Mesendoderm (in vitro differentiated cells): ENCODE data around the gene CLIC6.

Experiments
- DNase-seq: peaks from one replicate; pipeline ENCODE4 v3.0.0; 2013
- H2AK5ac ChIP-seq: 2 replicates; pipeline ENCODE4 v1.6.1; 2013; ENCODE audit warnings: low read length, inconsistent platforms
- H2BK120ac ChIP-seq: 2 replicates; pipeline ENCODE4 v1.6.1; 2013; ENCODE audit warnings: low read depth, mild to moderate bottlenecking, low read length, moderate library complexity, mixed read lengths
- H2BK15ac ChIP-seq: replicated peaks from 2 replicates; pipeline ENCODE4 v1.6.1; 2013; ENCODE audit warnings: low read depth, mild to moderate bottlenecking, moderate library complexity
- H2BK5ac ChIP-seq: 2 replicates; pipeline ENCODE4 v1.6.1; 2013; ENCODE audit warnings: low read length, inconsistent platforms
- H3K18ac ChIP-seq: 2 replicates; pipeline ENCODE4 v1.6.1; 2013; ENCODE audit warnings: mild to moderate bottlenecking, low read length, mixed read lengths
- H3K23ac ChIP-seq: one replicate; pipeline ENCODE4 v1.6.1; 2013; ENCODE audit warnings: low read length
- H3K27ac ChIP-seq: 2 replicates; pipeline ENCODE4 v1.5.1; 2013; ENCODE audit warnings: low read depth, mild to moderate bottlenecking, inconsistent platforms, low read length, moderate library complexity
- H3K27me3 ChIP-seq: 2 replicates; pipeline ENCODE4 v1.6.1; 2013; ENCODE audit warnings: low read length, control low read depth, mild to moderate bottlenecking, inconsistent platforms; ENCODE audit not compliant: insufficient read depth, poor library complexity
- H3K36me3 ChIP-seq: 2 replicates; pipeline ENCODE4 v1.6.1; 2013; ENCODE audit warnings: low read length, inconsistent platforms; ENCODE audit not compliant: control insufficient read depth, insufficient read depth
- H3K4ac ChIP-seq: one replicate; pipeline ENCODE4 v1.6.1; 2013; ENCODE audit warnings: low read depth, mild to moderate bottlenecking, low read length, moderate library complexity
- H3K4me1 ChIP-seq: 2 replicates; pipeline ENCODE4 v1.6.1; 2013; ENCODE audit warnings: low read depth, low read length, inconsistent platforms; ENCODE audit not compliant: control insufficient read depth
- H3K4me2 ChIP-seq: 2 replicates; pipeline ENCODE4 v1.6.1; 2013; ENCODE audit warnings: low read length
- H3K4me3 ChIP-seq: 2 replicates; pipeline ENCODE4 v1.5.1; 2013; ENCODE audit warnings: mild to moderate bottlenecking, low read length
- H3K56ac ChIP-seq: one replicate; pipeline ENCODE4 v1.6.1; 2013; ENCODE audit warnings: low read length
- H3K79me1 ChIP-seq: 2 replicates; pipeline ENCODE4 v1.6.1; 2013; ENCODE audit warnings: low read length, inconsistent platforms
- H3K79me2 ChIP-seq: 2 replicates; pipeline ENCODE4 v1.6.1; 2013; ENCODE audit warnings: mild to moderate bottlenecking, low read length; ENCODE audit not compliant: control insufficient read depth, insufficient read depth
- H3K9ac ChIP-seq: 2 replicates; pipeline ENCODE4 v1.6.1; 2013; ENCODE audit warnings: low read length, inconsistent platforms
- H4K5ac ChIP-seq: one replicate; pipeline ENCODE4 v1.6.1; 2013; ENCODE audit warnings: low read length
- H4K8ac ChIP-seq: one replicate; pipeline ENCODE4 v1.6.1; 2013; ENCODE audit warnings: low read depth, mild to moderate bottlenecking, control low read depth, low read length, moderate library complexity
- WGBS: extraction: QIAGEN DNeasy Blood & Tissue Kit; methylation state at CpG from one replicate; pipeline ENCODE4 v1.1.7; 2013; ENCODE audit warnings: low lambda C conversion rate, missing lambda C conversion rate; ENCODE audit not compliant: insufficient coverage; ENCODE audit errors: extremely low coverage; 5-methylcytosine and 5-hydroxymethylcytosine counted together

The CLIC6 gene

DNA sequence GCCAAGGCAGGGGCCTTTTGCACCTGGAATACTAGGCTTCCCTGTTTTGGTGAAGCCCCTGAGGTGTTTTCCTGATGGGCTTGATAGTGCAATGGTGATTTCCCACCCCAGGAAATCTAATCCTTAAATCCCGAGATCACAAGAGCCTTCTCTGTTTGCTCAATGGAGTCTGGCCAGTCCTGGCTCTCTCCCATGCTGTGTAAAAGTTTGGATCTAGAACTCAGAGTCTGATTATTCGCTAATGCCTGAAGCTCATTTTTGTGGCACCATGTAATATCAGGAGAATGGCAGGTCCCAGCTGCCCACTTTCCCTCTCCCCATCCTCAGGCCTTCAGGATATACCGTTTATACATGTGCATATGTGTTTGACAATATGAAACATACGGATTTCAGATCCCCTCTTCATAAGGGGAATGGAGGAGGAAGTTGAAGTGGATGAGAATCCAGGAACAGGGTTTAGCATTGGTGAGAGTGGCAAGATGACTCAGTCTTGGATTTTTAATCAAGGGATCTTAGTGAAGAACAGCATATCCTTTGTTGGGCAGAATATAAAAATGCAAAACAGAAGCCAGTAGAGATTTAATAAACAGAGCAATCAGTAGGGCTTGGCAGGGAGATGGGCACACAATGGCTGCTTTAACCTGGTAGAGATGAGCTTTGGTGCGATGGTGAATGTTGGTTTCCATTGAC is 62.1 kb downstream of the CLIC6 start:
- Histone ChIP-seq H2BK120ac (no peak overlapping the region), H2BK5ac (no peak overlapping the region), H2AK5ac (no peak overlapping the region), H3K4me1 (no peaks in the 10 kb centered on the region), H3K23ac (no peak overlapping the region), H2BK15ac (no peak overlapping the region), H3K79me2 (no peaks in the 10 kb centered on the region), H3K56ac (no peak overlapping the region), H3K4me3 (no peak overlapping the region), H3K18ac (no peak overlapping the region), H4K5ac (no peak overlapping the region), H4K8ac (no peak overlapping the region), H3K4me2 (no peak overlapping the region), H3K9ac (no peak overlapping the region), H3K36me3 (no peaks in the 10 kb centered on the region), H3K27me3 (no peaks in the 10 kb centered on the region), H3K79me1 (no peaks in the 10 kb centered on the region), H3K27ac (no peak overlapping the region), H3K4ac (no peak overlapping the region)
- DNase-seq: no peak
- WGBS: no CpG with 5 or more reads among the region's 5 CpGs

DNA sequence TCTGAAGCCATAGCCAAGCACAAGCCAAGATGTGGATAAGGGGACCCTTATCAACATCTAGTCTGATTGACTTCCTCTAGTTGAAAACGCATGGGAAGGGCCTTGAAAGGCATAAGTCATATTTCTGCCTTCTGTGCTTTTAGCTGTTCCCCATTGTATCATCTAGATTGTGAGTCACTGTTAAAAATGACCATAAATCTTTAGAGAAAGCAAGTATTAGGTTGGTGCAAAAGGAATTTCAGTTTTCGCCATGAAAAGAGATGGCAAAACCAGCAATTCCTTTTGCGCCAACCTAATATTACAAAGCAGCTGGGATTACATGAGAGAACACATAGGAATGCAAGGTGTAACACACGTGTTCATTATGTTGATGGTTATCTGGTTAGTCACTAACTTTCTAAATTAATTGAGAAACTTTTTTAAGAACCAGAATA is 63.6 kb downstream of the CLIC6 start:
- no peaks in the 10 kb centered on the region for H3K79me2 ChIP-seq
- H2BK120ac ChIP-seq: no peak overlapping the region
- no peak overlapping the region for H4K5ac ChIP-seq
- no peak overlapping the region for H2BK5ac ChIP-seq
- no peak overlapping the region for H3K18ac ChIP-seq
- no peak overlapping the region for H4K8ac ChIP-seq
- no peak for DNase-seq
- no peak overlapping the region for H3K4me3 ChIP-seq
- no peaks in the 10 kb centered on the region for H3K27me3 ChIP-seq
- WGBS: no CpG with 5 or more reads among the region's 4 CpGs
- no peak overlapping the region for H3K23ac ChIP-seq
- no peak overlapping the region for H3K56ac ChIP-seq
- no peak overlapping the region for H3K4ac ChIP-seq
- H3K27ac ChIP-seq: no peak overlapping the region
- H3K9ac ChIP-seq: no peak overlapping the region
- H2BK15ac ChIP-seq: no peak overlapping the region
- H3K79me1 ChIP-seq: no peaks in the 10 kb centered on the region
- no peaks in the 10 kb centered on the region for H3K36me3 ChIP-seq
- H3K4me2 ChIP-seq: no peak overlapping the region
- no peaks in the 10 kb centered on the region for H3K4me1 ChIP-seq
- no peak overlapping the region for H2AK5ac ChIP-seq

DNA sequence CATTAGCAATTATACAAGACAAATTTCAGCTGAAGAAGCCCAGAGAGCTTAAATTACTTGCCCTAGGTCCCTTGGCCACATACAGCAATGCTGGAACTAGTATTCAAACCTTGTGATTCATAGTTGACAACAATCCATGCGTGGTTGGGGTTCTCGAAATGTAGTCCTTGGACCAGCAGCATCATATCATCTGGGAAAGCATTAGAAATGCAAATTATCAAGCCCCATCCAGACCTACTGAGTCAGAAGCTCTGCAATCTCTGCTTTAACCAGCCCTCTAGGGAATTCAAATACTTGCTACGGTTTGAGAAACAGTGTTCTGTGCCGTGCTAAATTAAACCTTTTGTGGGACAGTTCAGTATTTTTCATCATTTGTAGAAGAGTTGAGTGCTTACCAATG is 65.1 kb downstream of the CLIC6 start:
- Histone ChIP-seq H3K56ac (no peak overlapping the region), H4K8ac (no peak overlapping the region), H3K4me3 (no peak overlapping the region), H3K9ac (no peak overlapping the region), H3K23ac (no peak overlapping the region), H3K79me2 (no peaks in the 10 kb centered on the region), H2BK15ac (no peak overlapping the region), H4K5ac (no peak overlapping the region), H2AK5ac (no peak overlapping the region), H3K4me1 (no peaks in the 10 kb centered on the region), H2BK120ac (no peak overlapping the region), H2BK5ac (no peak overlapping the region), H3K27ac (no peak overlapping the region), H3K27me3 (no peaks in the 10 kb centered on the region), H3K4me2 (no peak overlapping the region), H3K18ac (no peak overlapping the region), H3K36me3 (no peaks in the 10 kb centered on the region), H3K4ac (no peak overlapping the region), H3K79me1 (no peaks in the 10 kb centered on the region)
- WGBS: no CpG with 5 or more reads among the region's 4 CpGs
- no peak for DNase-seq

DNA sequence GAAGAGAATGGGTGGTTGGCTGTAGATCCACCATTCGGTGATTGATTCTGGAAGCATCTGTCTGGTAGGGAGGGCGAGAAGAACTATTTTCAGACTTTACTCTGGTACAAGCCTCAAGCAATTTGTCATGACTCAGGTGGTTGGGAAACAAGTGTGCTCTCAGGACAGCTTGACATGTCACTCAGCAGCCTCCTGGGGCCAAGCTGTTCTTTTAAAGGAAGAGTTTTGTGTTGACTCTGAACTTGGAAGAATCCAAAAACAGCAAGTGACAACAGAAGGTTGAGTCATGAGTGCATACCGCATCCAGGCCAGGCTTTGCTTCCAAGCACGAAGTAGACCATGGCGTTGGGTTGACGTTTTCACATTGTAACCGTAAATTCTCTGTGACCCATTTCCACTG is 65.9 kb downstream of the CLIC6 start:
- Histone ChIP-seq H3K4me3 (no peak overlapping the region), H3K4me2 (no peak overlapping the region), H4K8ac (no peak overlapping the region), H3K9ac (no peak overlapping the region), H3K18ac (no peak overlapping the region), H3K27ac (no peak overlapping the region), H3K4me1 (no peaks in the 10 kb centered on the region), H3K4ac (no peak overlapping the region), H2BK120ac (no peak overlapping the region), H2BK5ac (no peak overlapping the region), H4K5ac (no peak overlapping the region), H2BK15ac (no peak overlapping the region), H3K36me3 (no peaks in the 10 kb centered on the region), H3K27me3 (no peaks in the 10 kb centered on the region), H3K79me1 (no peaks in the 10 kb centered on the region), H2AK5ac (no peak overlapping the region), H3K79me2 (no peaks in the 10 kb centered on the region), H3K56ac (no peak overlapping the region), H3K23ac (no peak overlapping the region)
- no peak for DNase-seq
- no CpG with 5 or more reads among the region's 7 CpGs for WGBS

DNA sequence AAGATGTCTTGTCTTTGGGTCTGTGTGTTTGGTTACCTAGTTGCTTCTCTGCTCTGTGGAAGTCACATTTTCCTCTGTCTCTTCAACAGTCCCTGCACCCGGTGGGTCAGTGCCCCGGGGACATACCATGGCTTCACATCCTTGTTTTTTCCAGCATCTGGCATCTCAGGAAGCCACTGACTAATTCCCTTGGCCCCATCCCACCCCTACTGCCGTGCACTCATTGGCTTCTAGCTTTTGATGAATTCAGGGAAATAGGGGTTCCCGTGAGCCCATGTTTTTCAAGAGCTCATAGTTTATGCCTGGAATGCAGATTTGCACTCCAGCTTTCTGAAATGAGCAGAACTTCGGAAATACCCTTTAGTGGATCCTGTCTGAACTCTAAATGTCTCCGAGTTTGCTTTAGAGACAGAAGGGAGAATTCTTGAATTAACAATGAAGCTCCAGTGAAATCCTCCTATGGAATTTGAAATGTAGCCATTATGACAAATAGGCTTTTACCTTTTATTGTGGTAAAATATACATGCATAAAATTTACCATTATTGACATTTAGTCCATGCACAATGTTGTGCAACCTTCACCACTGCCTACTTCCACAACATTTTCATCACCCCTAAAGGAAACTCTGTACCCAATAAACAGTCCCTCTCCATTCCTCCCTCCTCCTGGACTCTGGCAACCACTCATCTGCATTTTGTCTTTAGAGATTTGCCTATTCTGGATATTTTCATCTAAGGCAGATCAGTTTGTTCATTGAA is 67.5 kb downstream of the CLIC6 start:
- H2AK5ac ChIP-seq: no peak overlapping the region
- H3K79me2 ChIP-seq: no peaks in the 10 kb centered on the region
- H4K5ac ChIP-seq: no peak overlapping the region
- no peak overlapping the region for H3K4me2 ChIP-seq
- DNase-seq: no peak
- no peaks in the 10 kb centered on the region for H3K79me1 ChIP-seq
- H3K27me3 ChIP-seq: no peaks in the 10 kb centered on the region
- H3K56ac ChIP-seq: no peak overlapping the region
- no peak overlapping the region for H3K23ac ChIP-seq
- no peak overlapping the region for H2BK120ac ChIP-seq
- H3K4me3 ChIP-seq: no peak overlapping the region
- H2BK5ac ChIP-seq: no peak overlapping the region
- WGBS: no CpG with 5 or more reads among the region's 6 CpGs
- no peak overlapping the region for H3K9ac ChIP-seq
- no peaks in the 10 kb centered on the region for H3K4me1 ChIP-seq
- no peak overlapping the region for H2BK15ac ChIP-seq
- H4K8ac ChIP-seq: no peak overlapping the region
- H3K36me3 ChIP-seq: no peaks in the 10 kb centered on the region
- no peak overlapping the region for H3K27ac ChIP-seq
- H3K18ac ChIP-seq: no peak overlapping the region
- no peak overlapping the region for H3K4ac ChIP-seq
